SK-N-SH (cell line): ENCODE data around the gene EN2. TPM values are rescaled to one million over a fixed set of nuclear protein-coding genes. Genes with fewer than 3 reads are reported as not detected.

Experiments used
- CTCF ChIA-PET: fragments of 300-600, 350-600 bp; formaldehyde crosslinking; extraction: SDS; loops from one replicate; lab custom pipeline; 2021; lab: Yijun Ruan, JAX
- POLR2A ChIA-PET: fragments of 350-600 bp; sonication (Branson Sonifier 250); formaldehyde crosslinking; extraction: SDS; loops from one replicate; lab custom pipeline; 2020; ENCODE audit warnings: antibody characterized with exemption, inconsistent platforms; lab: Yijun Ruan, JAX
- DNase-seq: peaks from one replicate; pipeline ENCODE4 v3.0.0; 2012
- H2AFZ ChIP-seq: fragments of 200-600 bp; sonication (generic); 2 replicates; pipeline ENCODE4 v1.8.1; 2016; ENCODE audit warnings: antibody characterized with exemption, mild to moderate bottlenecking, low read depth
- H3F3A ChIP-seq: fragments of 200-600 bp; sonication (generic); replicated peaks from 2 replicates; pipeline ENCODE3; 2016; ENCODE audit warnings: antibody characterized with exemption, mild to moderate bottlenecking; ENCODE audit not compliant: insufficient read depth
- H3K27ac ChIP-seq, 2 experiments: fragments of 200-500 bp in 1 of 2; fragments of 200-600 bp in 1 of 2; sonication (Bioruptor generic) in 1 of 2; sonication (generic), shearing (Covaris generic) in 1 of 2; 2 replicates each; pipeline versions ENCODE4 v1.5.1 to v1.6.1; 2014 to 2016; ENCODE audit warnings: low read depth in 2 of 2, inconsistent platforms in 1 of 2, low read length in 1 of 2, mild to moderate bottlenecking in 1 of 2, mixed read lengths in 1 of 2
- H3K27me3 ChIP-seq: fragments of 200-600 bp; sonication (generic), shearing (Covaris generic); 2 replicates; pipeline ENCODE4 v1.6.1; 2016; ENCODE audit warnings: mixed run types; ENCODE audit not compliant: insufficient read depth
- H3K36me3 ChIP-seq, 2 experiments: fragments of 200-500 bp in 1 of 2; fragments of 200-600 bp in 1 of 2; sonication (Bioruptor generic) in 1 of 2; sonication (generic) in 1 of 2; replicated peaks in 1 of 2; 2 replicates each; pipeline versions ENCODE3 to v1.5.1; 2014 to 2016; ENCODE audit warnings: low read length in 1 of 2, mild to moderate bottlenecking in 1 of 2; ENCODE audit not compliant: insufficient read depth in 2 of 2, control insufficient read depth in 1 of 2
- H3K4me1 ChIP-seq, 2 experiments: fragments of 200-500 bp in 1 of 2; fragments of 200-600 bp in 1 of 2; sonication (Bioruptor generic) in 1 of 2; sonication (generic), shearing (Covaris generic) in 1 of 2; 2 replicates each; pipeline versions ENCODE4 v1.5.1 to v1.6.1; 2014 to 2016; ENCODE audit warnings: low read depth in 1 of 2, low read length in 1 of 2, mixed run types in 1 of 2; ENCODE audit not compliant: insufficient read depth in 2 of 2, control insufficient read depth in 1 of 2
- H3K4me2 ChIP-seq: fragments of 200-600 bp; sonication (generic), shearing (Covaris generic); 2 replicates; pipeline ENCODE4 v1.6.1; 2017; ENCODE audit warnings: mixed run types
- H3K4me3 ChIP-seq, 2 experiments: fragments of 200-500 bp in 1 of 2; fragments of 200-600 bp in 1 of 2; sonication (Bioruptor generic) in 1 of 2; sonication (generic), shearing (Covaris generic) in 1 of 2; 2 replicates each; pipeline versions ENCODE4 v1.5.1 to v1.8.1; 2014 to 2016; ENCODE audit warnings: low read depth in 2 of 2, inconsistent platforms in 1 of 2, low read length in 1 of 2, mild to moderate bottlenecking in 1 of 2, mixed read lengths in 1 of 2, moderate library complexity in 1 of 2
- H3K79me2 ChIP-seq: fragments of 200-600 bp; sonication (generic); 2 replicates; pipeline ENCODE4 v1.8.1; 2017; ENCODE audit warnings: mild to moderate bottlenecking; ENCODE audit not compliant: insufficient read depth
- H3K9ac ChIP-seq: fragments of 200-600 bp; sonication (generic); 2 replicates; pipeline ENCODE4 v1.6.1; 2017; ENCODE audit warnings: mixed run types
- H3K9me2 ChIP-seq: fragments of 200-600 bp; sonication (generic); 2 replicates; pipeline ENCODE4 v1.6.1; 2017; ENCODE audit warnings: mixed run types
- H3K9me3 ChIP-seq: fragments of 200-600 bp; sonication (generic); 2 replicates; pipeline ENCODE4 v1.6.1; 2017; ENCODE audit warnings: mixed run types, mild to moderate bottlenecking, moderate library complexity
- H4K20me1 ChIP-seq: fragments of 200-600 bp; sonication (generic); 2 replicates; pipeline ENCODE4 v1.6.1; 2017; ENCODE audit warnings: mild to moderate bottlenecking, mixed run types; ENCODE audit not compliant: insufficient read depth
- ELF1 ChIP-seq: IDR thresholded peaks from 2 replicates; pipeline ENCODE4 v1.4.0; 2012
- EP300 ChIP-seq, 2 experiments: IDR thresholded peaks; 2 replicates each; pipeline versions ENCODE4 v1.4.0 to v1.6.1; 2012; ENCODE audit warnings: borderline replicate concordance in 1 of 2, low read depth in 1 of 2, low read length in 1 of 2
- FOXM1 ChIP-seq: IDR thresholded peaks from 2 replicates; pipeline ENCODE4 v1.4.0; 2012; ENCODE audit warnings: low read depth, mild to moderate bottlenecking
- GABPA ChIP-seq: IDR thresholded peaks from 2 replicates; pipeline ENCODE4 v1.4.0; 2012; ENCODE audit warnings: low read depth, mild to moderate bottlenecking
- JUND ChIP-seq: IDR thresholded peaks from 2 replicates; pipeline ENCODE4 v1.4.0; 2012
- MXI1 ChIP-seq: IDR thresholded peaks from 2 replicates; pipeline ENCODE4 v1.6.1; 2012; ENCODE audit warnings: mild to moderate bottlenecking, low read depth, low read length, improper control_type of control experiment
- NFIC ChIP-seq: IDR thresholded peaks from 2 replicates; pipeline ENCODE4 v1.4.0; 2012; ENCODE audit warnings: borderline replicate concordance
- NRF1 ChIP-seq: IDR thresholded peaks from 2 replicates; pipeline ENCODE4 v1.6.1; 2012; ENCODE audit warnings: low read depth, mild to moderate bottlenecking, low read length
- POLR2AphosphoS5 ChIP-seq: IDR thresholded peaks from 2 replicates; pipeline ENCODE4 v1.6.1; 2012; ENCODE audit warnings: low read depth, low read length
- RFX5 ChIP-seq: IDR thresholded peaks from 2 replicates; pipeline ENCODE4 v1.6.1; 2012; ENCODE audit warnings: mild to moderate bottlenecking, improper control_type of control experiment, low read length
- SIN3A ChIP-seq: IDR thresholded peaks from 2 replicates; pipeline ENCODE4 v1.6.1; 2012; ENCODE audit warnings: low read depth, mild to moderate bottlenecking, low read length, moderate library complexity, borderline replicate concordance
- SMC3 ChIP-seq: IDR thresholded peaks from 2 replicates; pipeline ENCODE4 v1.6.1; 2012; ENCODE audit warnings: low read depth, low read length, improper control_type of control experiment
- TCF12 ChIP-seq: IDR thresholded peaks from 2 replicates; pipeline ENCODE4 v1.4.0; 2012
- TEAD4 ChIP-seq: IDR thresholded peaks from 2 replicates; pipeline ENCODE4 v1.4.0; 2012; ENCODE audit warnings: mild to moderate bottlenecking, borderline replicate concordance; ENCODE audit not compliant: insufficient read depth
- YY1 ChIP-seq: IDR thresholded peaks from 2 replicates; pipeline ENCODE4 v1.4.0; 2012; ENCODE audit warnings: low read depth, mild to moderate bottlenecking
- WGBS: methylation state at CpG from one replicate; pipeline ENCODE4 v1.1.6; 2017; ENCODE audit warnings: low lambda C conversion rate; 5-methylcytosine and 5-hydroxymethylcytosine counted together
- polyA plus RNA-seq, 3 experiments: library from polyadenylated mRNA; depleted of rRNA; stranded (reverse); fragments of >200 nt; gene quantifications; 2 replicates each; pipeline ENCODE4 v1.2.3, GENCODE V29; 2012
- TF ChIP-seq, protein P1 (sequence below): IDR thresholded peaks from 2 replicates; pipeline ENCODE4 v1.6.1; 2012; ENCODE audit warnings: mild to moderate bottlenecking, low read depth, low read length, moderate library complexity
- TF ChIP-seq, protein P2 (sequence below): IDR thresholded peaks from 2 replicates; pipeline ENCODE4 v1.4.0; 2012; ENCODE audit warnings: low read depth, borderline replicate concordance
- TF ChIP-seq, protein P3 (sequence below): fragments of 200-600 bp; sonication (generic); IDR thresholded peaks from 2 replicates; pipeline ENCODE4 v1.6.1; 2017; ENCODE audit warnings: antibody characterized with exemption, mild to moderate bottlenecking, moderate library complexity
- TF ChIP-seq, protein P4 (sequence below): fragments of 150-350 bp; IDR thresholded peaks from 2 replicates; pipeline ENCODE4 v1.6.1; 2016; ENCODE audit warnings: mild to moderate bottlenecking, low read depth, low read length
- TF ChIP-seq, protein P5 (sequence below): IDR thresholded peaks from 2 replicates; pipeline ENCODE4 v1.4.0; 2012; ENCODE audit warnings: low read depth

Gene EN2
- polyA plus RNA-seq, 1 of the 3 experiments (the other 2 are of a cell fraction): 0.02 TPM

DNA sequence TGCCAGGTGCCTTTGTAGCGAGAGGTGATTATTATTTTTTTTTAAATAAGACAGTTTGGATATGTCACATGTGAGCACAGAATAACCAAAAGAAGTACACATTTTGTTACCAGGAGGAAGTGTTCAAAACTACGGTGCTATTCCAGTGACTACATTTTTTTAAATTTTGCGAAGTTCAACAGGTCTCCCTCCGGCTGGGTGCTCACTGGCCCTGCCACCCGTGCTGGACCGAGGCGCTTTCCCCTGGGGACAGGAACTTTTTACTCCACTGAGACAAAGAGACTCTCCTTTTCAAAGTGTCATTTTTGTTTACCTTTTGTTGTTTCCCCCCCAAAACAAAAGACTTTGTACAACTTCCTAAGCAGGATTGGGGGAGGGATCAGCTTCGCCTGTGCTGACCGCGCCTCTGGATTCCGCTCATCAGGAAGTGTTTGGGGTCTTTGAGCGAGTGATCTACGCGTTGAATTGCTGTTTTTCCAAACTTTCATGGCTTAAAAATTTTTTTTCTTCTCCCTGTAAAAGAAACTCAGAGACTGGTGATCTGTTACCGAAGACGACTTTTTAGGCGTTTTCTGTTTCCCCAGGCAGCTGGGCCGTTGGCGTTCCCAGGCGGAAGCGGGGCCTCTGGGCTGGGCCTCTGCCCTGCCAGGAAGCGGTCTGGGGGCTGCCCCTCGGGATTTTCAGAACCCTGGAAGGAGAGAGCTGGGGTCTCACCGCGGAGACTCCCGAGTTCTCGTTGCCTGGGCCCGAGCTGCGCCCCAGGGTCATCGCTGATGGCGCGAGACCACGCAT lies 7.2 kb downstream of the EN2 start:
- H4K20me1 ChIP-seq: peaks cover 6% of the 10 kb centered on the region
- H3K27ac ChIP-seq: no peak overlapping the region
- no peak for TF ChIP-seq ELF1
- TF ChIP-seq SMC3: no peak
- TF ChIP-seq RFX5: no peak
- TF ChIP-seq YY1: no peak
- TF ChIP-seq, protein P1, sequence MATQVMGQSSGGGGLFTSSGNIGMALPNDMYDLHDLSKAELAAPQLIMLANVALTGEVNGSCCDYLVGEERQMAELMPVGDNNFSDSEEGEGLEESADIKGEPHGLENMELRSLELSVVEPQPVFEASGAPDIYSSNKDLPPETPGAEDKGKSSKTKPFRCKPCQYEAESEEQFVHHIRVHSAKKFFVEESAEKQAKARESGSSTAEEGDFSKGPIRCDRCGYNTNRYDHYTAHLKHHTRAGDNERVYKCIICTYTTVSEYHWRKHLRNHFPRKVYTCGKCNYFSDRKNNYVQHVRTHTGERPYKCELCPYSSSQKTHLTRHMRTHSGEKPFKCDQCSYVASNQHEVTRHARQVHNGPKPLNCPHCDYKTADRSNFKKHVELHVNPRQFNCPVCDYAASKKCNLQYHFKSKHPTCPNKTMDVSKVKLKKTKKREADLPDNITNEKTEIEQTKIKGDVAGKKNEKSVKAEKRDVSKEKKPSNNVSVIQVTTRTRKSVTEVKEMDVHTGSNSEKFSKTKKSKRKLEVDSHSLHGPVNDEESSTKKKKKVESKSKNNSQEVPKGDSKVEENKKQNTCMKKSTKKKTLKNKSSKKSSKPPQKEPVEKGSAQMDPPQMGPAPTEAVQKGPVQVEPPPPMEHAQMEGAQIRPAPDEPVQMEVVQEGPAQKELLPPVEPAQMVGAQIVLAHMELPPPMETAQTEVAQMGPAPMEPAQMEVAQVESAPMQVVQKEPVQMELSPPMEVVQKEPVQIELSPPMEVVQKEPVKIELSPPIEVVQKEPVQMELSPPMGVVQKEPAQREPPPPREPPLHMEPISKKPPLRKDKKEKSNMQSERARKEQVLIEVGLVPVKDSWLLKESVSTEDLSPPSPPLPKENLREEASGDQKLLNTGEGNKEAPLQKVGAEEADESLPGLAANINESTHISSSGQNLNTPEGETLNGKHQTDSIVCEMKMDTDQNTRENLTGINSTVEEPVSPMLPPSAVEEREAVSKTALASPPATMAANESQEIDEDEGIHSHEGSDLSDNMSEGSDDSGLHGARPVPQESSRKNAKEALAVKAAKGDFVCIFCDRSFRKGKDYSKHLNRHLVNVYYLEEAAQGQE: no peak
- no peak for TF ChIP-seq FOXM1
- no peak for TF ChIP-seq TCF12
- TF ChIP-seq MXI1: no peak
- no peak for TF ChIP-seq POLR2AphosphoS5
- TF ChIP-seq, protein P2, sequence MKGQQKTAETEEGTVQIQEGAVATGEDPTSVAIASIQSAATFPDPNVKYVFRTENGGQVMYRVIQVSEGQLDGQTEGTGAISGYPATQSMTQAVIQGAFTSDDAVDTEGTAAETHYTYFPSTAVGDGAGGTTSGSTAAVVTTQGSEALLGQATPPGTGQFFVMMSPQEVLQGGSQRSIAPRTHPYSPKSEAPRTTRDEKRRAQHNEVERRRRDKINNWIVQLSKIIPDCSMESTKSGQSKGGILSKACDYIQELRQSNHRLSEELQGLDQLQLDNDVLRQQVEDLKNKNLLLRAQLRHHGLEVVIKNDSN: no peak
- no peak for TF ChIP-seq SIN3A
- no peak for TF ChIP-seq NFIC
- TF ChIP-seq, protein P3, sequence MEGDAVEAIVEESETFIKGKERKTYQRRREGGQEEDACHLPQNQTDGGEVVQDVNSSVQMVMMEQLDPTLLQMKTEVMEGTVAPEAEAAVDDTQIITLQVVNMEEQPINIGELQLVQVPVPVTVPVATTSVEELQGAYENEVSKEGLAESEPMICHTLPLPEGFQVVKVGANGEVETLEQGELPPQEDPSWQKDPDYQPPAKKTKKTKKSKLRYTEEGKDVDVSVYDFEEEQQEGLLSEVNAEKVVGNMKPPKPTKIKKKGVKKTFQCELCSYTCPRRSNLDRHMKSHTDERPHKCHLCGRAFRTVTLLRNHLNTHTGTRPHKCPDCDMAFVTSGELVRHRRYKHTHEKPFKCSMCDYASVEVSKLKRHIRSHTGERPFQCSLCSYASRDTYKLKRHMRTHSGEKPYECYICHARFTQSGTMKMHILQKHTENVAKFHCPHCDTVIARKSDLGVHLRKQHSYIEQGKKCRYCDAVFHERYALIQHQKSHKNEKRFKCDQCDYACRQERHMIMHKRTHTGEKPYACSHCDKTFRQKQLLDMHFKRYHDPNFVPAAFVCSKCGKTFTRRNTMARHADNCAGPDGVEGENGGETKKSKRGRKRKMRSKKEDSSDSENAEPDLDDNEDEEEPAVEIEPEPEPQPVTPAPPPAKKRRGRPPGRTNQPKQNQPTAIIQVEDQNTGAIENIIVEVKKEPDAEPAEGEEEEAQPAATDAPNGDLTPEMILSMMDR: no peak
- TF ChIP-seq TEAD4: no peak
- TF ChIP-seq NRF1: no peak
- TF ChIP-seq EP300 (IDR thresholded peaks at IDR 0.05; ENCODE audit: borderline replicate concordance in 1 of 2, low read depth in 1 of 2, low read length in 1 of 2): no peak
- TF ChIP-seq, protein P4, sequence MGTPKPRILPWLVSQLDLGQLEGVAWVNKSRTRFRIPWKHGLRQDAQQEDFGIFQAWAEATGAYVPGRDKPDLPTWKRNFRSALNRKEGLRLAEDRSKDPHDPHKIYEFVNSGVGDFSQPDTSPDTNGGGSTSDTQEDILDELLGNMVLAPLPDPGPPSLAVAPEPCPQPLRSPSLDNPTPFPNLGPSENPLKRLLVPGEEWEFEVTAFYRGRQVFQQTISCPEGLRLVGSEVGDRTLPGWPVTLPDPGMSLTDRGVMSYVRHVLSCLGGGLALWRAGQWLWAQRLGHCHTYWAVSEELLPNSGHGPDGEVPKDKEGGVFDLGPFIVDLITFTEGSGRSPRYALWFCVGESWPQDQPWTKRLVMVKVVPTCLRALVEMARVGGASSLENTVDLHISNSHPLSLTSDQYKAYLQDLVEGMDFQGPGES: no peak
- TF ChIP-seq, protein P5, sequence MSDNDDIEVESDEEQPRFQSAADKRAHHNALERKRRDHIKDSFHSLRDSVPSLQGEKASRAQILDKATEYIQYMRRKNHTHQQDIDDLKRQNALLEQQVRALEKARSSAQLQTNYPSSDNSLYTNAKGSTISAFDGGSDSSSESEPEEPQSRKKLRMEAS: no peak
- no peak for TF ChIP-seq GABPA
- no peak for TF ChIP-seq JUND
- no peaks in the 10 kb centered on the region for H3K9me3 ChIP-seq
- CTCF ChIA-PET: interaction anchor here (0.9 to 2.1 kb wide), 3 partner anchors 9 to 133 kb away, joined by 3 to 6 read pairs (median 5); no protein-coding TSS in a partner anchor
- H3K79me2 ChIP-seq: no peaks in the 10 kb centered on the region
- no peak overlapping the region for H3K4me3 ChIP-seq
- no peak overlapping the region; the same call in 1 of the 2 replicates for H2AFZ ChIP-seq
- POLR2A ChIA-PET: no interaction called here
- no peak overlapping the region for H3K9ac ChIP-seq
- WGBS: 19% methylated on average over 32 of the region's 33 CpGs
- peak; percentile 50 for DNase-seq
- peaks cover 100% of the 10 kb centered on the region for H3K27me3 ChIP-seq
- peaks cover 9% of the 10 kb centered on the region for H3F3A ChIP-seq
- no peak overlapping the region for H3K4me2 ChIP-seq
- H3K9me2 ChIP-seq: no peaks in the 10 kb centered on the region
- no peaks in the 10 kb centered on the region for H3K36me3 ChIP-seq
- H3K4me1 ChIP-seq: no peaks in the 10 kb centered on the region
